GM18868 (cell line): Measurements from ENCODE around the gene CRACR2A.

Experiments used
- ATAC-seq: cut with Tn5 transposase; IDR thresholded peaks from one replicate; pipeline ENCODE4 v1.9.1; 2021; ENCODE audit warnings: mild to moderate bottlenecking, moderate library complexity; ENCODE audit not compliant: unreplicated experiment

The CRACR2A gene

DNA sequence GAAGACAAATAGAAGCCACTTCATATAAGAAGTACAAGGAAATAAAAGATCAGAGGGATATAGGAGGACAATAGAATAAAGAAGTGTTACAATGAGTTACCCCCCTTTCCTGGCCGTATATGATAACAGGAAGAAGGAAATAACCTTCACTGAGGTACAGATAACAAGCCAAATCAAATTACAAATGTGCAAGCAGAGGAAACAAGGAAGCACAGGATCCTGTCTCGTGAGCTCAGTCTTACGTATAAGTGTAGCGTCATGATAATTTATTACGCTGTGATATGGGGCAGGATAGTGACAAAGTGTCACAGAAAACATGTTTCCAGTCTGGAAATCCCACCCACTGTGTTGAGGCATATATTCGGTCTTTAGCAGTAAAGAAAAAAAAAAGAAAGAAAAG, 26.5 kb downstream of the CRACR2A start:
- no peak for ATAC-seq

DNA sequence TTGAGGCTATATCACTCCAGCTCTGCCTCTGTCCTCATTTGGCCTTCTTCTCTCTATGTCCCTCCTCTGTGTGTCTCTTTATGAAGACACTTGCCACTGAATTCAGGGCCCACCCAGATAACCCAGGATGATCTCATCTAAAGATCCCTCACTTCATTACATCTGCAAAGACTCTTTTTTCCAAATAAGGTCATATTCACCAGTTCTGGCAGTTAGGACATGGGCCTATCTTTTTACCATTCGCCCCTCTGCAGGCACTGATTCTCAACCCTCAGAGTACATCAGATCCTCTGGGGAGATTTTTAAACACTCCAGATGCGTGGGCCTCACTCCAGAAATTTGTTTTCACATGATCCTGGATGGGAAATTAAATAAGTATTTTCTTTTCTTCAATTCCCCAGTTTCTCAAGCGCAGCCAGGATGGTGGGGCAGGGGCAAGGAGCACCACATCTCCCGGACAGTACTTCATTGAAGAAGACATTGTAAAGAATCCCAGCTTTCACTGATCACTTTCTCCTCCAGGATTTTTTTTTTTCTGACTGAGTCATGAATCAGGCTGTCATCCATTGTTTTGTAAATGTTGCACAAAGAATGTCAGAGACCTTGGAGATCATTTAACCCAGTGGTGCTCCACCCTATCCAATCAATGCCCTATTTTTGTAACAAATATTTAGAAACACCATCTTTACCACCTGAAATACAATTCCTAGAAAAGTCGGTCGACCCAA, 27.4 kb downstream of the CRACR2A start:
- ATAC-seq, result no peak

DNA sequence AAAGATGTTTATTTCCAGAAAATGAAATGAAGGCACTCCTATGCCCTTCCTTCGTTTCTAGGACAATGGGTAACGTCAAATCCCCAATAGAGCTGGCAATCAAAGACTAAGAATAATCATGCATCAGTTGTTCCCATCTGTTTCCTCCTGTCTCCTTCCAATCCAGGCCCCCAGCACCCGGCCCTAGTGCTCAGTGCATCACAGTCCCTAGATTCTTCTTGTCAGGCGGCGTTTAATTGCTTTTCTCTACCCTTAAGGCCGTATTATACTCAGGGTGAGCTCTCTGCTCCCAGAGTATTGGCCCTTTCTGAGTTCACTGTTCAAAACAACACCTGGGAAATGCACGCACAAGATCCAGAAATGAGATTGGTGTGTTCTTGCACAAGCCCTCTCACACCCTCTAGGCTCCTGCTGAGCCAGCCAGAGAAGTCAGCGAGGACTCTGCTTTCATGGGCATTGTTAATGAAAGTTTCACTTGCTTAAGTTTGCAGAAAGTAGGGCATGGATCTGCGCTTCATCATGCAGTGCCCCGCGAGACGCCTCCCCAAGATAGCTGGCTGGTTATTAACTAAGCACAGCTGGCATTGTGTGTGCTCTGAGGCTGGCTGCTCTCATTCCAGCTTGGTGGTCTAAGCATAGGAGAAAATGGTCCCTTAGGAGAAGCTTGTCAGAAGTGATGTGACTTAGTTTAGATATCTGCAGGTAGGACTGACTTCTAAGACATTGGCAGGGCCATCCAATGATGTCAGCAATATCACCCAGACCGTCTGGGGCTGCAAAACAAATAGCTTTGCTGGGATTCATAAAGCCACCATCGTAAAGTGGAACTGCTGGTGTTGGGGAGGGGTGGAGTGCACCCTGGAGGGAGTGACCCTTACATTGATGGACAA, 28.7 kb downstream of the CRACR2A start:
- no peak for ATAC-seq

DNA sequence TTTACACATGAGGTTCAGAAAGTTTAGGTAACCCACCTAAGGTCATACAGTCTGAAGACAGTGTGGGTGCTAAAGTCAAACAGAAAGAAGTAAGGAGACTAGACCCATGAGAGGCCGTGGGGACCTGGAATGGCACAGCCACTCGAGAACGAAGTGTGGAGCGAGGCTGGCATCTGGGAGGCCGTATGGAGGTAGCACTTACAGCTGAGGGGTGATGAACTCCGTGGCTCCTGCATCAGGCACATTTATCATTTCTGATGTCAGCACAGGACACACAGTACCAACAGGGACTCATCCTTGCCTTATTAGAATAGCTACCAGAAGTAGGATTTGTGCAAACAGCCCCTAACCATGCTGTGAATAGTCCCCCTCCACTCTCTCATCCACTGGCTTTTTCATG, 30.5 kb downstream of the CRACR2A start:
- no peak for ATAC-seq

DNA sequence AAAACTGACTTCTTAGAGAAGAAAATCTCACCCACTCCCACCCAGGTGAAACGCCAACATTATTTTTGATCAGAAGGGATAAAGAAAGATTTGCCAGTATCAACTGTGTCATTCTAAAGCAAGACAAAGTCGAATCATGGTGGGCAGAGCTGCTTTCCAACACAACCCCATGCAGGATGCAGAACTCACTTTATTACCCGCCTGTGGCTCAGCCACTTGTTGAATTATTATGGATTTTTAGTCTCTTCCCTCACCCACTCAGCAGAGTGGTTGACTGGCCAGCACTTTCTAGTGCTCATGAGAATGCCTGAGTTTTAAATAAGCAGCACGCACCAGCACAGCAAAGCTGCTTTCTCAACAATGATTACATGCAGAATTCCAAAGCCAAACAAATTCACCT, 32.1 kb downstream of the CRACR2A start:
- ATAC-seq, result no peak

DNA sequence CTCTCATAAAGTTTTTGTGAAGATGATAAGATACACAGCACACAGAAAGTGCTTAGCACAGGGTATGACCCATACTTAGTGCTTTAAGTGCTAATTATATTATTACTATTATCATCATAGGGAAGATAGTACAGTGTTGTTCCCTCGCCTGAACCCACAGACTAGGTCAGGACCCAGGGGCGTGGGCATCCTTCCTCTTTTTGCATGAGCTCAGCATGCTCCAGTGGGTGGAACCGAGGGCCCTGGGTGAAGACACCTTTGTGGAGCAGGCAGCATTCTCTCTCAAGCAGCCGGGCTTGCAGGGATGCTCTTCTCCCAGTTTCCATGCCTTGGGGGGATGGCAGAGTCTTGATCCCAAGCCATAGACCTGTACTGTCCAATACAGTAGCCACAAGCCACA, 34.8 kb downstream of the CRACR2A start:
- no peak for ATAC-seq

DNA sequence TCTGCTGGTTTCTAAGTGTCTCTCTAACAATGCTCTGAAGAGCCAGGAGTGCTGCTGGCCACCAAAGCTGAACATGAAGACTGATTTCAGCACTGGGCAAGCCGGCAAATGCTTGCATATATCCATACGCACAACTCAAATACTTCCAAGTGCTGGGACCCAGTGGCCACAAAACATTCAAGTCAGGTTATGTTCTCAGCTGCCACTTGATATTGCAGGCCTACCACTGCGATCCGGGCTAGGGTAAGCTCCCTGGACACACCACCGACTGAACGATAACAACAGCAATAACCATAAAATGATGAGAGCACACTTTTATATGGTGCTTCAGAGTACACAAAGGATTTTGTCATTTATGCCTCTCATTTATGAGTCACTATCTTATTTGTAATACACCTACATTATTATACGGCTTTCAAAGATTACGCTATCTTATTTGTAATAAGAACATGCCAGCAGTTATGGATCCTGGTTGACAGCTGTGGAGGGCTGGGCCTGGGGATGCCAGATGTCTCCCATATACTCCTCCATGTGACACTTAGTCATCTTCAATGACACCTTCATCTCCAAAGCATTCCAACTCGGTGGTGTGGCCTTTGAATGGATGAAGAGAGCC, 35.5 kb downstream of the CRACR2A start:
- ATAC-seq, result no peak

DNA sequence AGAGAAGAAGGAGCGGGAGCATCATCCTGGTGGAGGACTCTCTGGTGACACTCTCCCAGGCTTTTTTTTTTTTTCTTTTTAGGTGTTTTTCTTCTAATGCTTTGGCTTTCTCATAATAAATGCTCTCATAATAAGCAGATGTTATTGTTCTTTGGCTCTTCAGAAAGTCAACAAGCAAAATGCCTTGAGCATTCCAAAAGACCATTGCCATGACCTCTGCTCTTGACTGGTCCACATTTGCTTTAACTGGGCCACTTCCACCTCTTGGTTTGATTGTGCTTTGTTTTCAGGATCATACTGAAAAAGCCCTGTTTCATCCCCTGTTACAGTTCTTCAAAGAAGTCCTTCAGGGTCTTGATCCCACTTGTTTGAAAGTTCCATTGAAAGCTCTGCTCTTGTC, 36.9 kb downstream of the CRACR2A start:
- ATAC-seq, result no peak

DNA sequence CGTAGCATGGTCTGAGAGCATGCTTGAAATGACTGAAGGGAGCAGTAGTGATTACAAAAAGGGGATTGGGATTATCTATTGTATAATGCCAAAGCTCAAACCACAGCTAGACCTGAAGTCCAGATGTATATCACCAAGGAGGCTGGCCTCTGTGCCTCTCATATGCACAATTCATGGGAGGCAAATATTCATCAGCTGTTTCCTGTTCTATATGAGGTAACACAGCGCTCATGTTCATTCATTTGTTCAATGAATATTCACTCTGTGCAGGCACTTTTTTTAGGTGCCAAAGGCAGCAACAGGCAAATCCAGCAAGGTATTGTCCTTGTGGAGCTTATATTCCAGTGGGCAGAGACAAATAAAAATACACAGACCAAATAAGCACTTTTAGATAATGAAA, 39.0 kb downstream of the CRACR2A start:
- ATAC-seq, result no peak

DNA sequence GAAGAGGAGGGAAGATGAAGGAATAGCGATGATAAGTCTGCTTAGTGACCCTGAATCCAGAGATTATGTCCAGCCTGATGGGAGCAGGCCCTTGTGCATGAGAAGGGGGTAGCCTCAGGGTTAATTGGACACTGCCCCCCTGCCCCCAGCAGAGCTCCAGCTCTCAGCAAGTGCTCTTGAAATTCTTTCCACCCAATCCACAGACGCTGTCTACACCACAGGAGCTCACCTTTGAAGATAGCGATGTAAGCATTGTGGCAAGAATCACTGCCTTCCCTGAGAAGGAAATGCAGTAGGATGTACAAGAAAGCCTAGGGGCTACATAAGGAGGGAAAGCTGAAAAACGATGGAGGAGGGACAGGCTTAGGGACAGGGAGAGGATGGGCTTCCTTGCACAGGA, 39.4 kb downstream of the CRACR2A start:
- ATAC-seq, result no peak

DNA sequence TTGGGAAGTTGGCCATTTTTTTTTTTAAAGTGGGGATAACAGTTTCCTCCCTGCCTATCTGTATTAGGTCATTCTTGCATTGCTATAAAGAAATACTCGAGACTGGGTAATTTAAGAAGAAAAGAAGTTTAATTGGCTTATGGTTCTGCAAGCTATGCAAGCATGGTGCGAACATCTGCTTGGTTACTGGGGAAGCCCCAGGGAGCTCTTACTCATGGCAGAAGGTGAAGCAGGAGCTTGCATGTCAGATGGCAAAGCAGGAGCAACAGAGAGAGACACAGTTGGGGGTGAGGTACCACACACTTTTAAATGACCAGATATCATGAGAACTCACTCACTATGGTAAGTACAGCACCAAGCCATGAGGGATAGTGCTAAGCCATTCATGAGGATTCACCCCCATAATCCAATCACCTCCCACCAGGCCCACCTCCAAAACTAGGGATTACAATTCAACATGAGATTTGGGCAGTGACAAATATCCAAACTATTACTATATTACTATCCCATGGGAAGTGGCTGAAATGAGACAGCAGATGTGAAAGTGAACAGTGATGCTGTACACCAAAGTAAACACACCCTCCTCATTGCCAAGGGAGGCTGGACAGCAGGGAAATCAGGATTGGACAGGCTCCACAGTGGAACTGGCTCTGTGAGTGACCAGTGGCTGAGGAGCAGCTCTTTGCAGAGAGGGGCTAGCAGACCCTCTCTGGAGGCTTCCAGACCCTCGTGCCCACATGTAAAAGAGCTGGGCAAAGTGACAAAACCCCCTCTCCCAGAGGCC, 40.5 kb downstream of the CRACR2A start:
- no peak for ATAC-seq

DNA sequence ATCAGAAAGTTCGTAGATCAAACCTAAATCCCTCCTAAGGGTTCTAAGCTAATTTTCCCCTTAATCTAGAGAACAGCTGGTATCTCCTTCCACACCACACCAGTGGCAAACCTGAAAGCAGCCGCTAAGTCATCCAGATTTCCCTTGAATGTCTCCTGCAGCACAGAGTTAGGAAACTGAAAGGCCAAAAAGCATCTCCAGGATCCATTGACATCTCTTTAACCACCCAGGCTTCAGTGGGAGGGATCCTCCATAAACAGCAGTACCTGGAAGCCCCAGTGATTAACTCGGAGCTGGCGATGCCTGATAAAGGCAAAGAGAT, 47.6 kb downstream of the CRACR2A start:
- no peak for ATAC-seq

DNA sequence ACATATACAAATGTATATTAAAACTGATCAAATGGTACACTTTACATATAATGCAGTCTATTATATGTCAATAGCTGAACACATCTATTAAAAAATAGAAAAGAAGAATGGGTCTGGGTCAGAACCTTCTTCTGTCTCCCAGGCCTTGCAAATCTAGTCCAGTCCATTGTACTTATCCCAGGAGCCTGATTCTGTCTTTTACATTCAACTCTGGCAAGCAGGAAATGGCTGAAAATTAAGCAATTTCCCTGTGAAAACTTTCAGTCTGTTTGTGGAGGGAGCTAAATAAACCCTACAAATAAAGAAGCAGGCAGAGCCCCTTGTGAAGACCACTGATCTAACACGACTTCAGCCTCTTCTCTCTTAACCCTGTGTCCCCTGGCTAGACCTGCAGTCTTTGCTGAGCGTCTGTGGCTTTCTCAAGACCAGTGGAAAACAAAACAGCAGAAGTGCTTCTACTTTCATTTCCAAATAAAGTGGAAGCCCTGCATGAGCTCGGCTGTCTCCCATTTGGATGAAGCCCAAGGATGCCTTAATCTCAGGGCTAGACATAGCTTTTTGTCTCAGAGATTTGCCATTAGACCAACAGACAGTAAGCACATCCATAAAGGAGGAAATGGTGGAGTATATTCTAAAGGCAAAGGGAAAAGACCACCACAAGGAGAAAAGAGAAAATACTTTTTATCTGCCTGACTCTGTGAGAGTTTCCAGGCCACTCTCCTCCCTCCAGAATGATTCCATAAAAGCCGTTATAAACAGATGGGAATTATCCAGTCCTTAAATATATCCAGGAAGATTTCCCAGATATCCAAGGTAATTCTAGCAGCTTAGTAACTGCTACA, 48.2 kb downstream of the CRACR2A start:
- no peak for ATAC-seq

DNA sequence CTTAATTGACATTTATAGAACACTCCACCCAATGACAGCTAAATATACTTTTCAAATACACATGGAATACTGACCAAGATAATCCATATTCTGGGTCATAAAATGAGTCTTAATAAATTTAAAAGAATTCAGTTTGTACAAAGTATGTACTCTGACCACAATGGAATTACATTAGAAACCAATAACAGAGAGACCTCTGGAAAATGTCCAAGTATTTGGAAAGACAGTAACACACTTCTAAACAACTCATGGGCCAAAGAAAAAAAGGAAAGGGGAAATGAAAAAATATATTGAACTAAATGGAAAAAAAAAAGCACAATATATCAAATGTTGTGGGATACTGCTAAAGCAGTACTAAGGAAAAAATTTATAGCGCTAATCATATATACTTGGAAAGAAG, 52.0 kb downstream of the CRACR2A start:
- no peak for ATAC-seq

DNA sequence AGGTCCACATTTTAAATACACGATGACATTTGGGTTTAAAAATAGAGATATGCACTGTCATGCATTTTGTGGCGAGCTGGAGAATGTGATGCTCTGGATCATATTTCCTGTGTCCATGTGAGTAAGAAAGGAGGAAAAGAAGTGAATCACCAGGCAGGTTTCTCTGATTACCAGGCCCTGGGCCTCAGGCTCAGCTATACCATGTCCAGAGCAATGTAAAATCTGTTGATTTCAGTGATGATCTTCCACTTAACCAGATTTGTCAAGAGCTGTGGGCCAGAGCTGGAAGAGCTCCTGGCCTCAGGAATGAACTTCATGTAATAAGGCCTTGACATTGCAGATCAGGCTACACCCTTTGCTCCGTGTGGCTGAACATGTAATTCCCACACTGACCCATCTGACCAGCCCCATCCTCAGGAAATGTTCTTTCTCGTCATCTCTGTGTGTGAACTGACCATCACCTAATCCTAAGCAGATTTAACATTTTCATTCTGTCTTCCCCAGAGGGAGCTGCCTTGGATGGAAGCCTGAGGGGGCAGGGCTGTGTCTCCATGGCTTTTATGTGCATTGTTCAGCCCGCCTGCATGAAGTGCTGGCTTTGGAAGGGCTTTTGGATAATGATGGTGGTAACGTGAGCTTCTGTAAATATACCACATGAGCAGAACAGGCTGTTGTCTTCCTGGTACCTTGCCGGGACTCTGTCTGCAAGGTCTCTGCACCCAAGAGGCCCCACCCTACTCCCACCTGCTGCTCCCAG, 54.5 kb downstream of the CRACR2A start:
- no peak for ATAC-seq

DNA sequence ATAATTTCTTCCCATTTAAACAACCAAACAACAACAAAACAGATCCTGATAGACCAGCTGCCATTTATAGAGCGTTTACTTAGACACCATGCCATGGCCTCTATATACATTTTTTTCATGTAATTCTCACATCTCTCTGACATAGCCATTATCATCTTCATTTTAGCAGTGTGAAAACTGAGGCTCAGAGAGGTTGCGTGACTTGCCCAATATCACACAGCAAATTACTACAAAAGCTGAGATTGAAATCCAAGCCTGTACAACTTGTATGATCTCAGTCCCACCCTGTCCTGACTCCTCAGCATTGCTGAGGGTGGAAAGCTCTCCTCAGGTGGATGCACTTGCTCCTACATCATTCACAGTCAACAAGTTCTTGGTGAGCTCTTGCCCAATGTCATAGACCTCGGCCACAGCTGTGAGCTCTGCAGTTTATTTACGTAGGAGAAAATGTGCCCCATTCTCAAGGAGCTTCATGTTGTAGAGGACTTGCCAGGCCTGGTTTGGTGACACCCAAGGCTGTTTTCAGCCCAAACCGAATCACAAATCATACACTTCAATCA, 55.5 kb downstream of the CRACR2A start:
- ATAC-seq, result no peak

DNA sequence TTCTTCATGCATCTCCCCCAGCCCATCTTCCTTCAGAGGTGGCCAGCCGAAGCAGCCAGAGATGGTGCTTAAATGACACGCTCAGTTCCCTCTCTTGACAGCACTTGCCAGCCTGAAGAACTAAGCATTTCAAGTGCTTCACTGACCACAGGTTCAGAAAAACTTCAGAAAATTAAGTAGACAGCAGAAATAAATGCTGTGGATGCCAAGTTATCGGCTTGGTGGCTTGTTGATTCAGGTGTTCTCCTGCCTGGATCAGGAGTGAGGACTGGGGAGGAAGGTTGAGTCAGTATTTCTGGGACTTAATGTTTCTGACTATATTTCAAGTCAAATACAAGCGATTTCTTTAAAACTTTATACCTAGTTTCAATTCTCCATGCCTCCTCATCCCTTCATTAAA, 58.2 kb downstream of the CRACR2A start:
- no peak for ATAC-seq

DNA sequence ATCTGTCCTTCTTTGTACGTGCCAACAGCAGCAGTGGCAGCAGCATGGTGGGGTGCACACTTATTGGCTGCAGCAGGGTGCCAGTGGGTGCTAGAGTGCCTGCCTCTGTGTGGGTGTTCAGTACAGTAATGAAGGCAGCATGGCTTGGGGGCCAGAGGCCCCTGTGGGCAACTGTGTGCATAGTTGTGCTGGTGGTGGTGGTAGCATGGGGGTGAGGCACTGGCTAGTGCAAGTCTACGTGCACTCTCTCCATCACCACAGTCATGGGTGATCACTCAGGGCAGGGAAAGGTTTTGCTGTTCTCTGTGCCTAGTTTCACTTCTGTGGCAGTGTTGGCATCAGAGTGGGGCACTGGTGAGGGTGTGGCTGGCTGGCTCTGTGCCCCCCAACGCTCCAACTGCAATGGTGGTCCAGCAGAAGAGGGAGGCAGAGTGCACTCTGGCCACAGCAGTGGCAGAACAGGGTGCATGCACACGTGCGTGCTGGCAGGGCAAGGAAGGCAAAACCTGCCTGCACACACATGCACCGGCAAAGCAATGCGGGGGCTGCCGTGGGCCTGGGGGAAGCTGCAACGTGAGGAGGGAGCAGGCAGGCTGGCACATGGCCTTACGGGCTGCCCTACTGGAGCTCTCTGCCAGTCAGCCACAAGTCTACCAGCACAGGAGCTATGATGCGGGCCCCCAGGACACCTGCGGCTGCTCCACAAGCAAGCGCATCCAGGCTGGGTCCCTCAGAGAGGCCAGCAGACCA, 60.1 kb downstream of the CRACR2A start:
- ATAC-seq, result no peak

DNA sequence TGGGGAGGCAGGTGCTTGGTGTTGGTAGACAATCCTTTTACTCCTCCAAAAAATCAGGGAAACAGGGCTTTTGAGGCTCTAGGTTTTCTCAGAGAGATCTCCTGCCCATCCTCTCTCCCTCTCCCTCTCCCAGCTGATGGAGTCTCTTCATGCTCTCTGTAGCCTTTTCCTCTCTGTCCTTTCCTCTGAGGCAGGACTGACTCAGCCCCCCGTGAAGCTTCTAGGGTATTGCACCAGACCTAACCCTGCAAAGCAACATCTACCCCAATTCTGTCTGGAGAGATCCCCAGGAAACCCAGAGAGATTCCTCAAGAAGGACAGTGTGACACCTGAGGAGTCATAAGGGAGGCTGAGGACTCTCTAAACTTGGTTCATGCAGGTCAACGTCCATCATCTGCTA, 66.4 kb downstream of the CRACR2A start:
- ATAC-seq, result no peak
